Measurements from ENCODE around the gene CSF3.
"Not testable (repeated sequence)": the region's sequence is repeated elsewhere in the genome, so short reads cannot be mapped to it uniquely, and the experiment has no call there.

Gene CSF3

GRCh38 chr17:40004712-40005111 lies 10.5 kb upstream of the CSF3 start:
- Histone ChIP-seq H3K36me3 (ENCODE audit: low read length) (no peaks in the 10 kb centered on the region), H3K79me2 (ENCODE audit: insufficient read depth, low read length) (no peaks in the 10 kb centered on the region), H3K27me3 (ENCODE audit: low read length) (no peaks in the 10 kb centered on the region), H3K4me2 (ENCODE audit: low read depth, low read length, poor library complexity, severe bottlenecking) (no peak overlapping the region), H3F3A (ENCODE audit: insufficient read depth) (no peaks in the 10 kb centered on the region; the same call in 1 of the 2 replicates), H3K27ac (ENCODE audit: low read depth, low read length) (no peak overlapping the region), H4K20me1 (ENCODE audit: low read depth, low read length) (no peaks in the 10 kb centered on the region), H3K9me3 (ENCODE audit: insufficient read depth, low read length) (no peaks in the 10 kb centered on the region), H3K4me3 (ENCODE audit: insufficient read depth, low read length, poor library complexity, severe bottlenecking) (no peak overlapping the region), H3K9me2 (replicated peaks; ENCODE audit: insufficient read depth, low read length) (no peaks in the 10 kb centered on the region), H3K9ac (ENCODE audit: low read length) (no peak overlapping the region), H2AFZ (ENCODE audit: low read depth, low read length, severe bottlenecking) (no peak overlapping the region)
- TF ChIP-seq CTCF (IDR thresholded peaks at IDR 0.05; ENCODE audit: insufficient read depth, low read length, poor library complexity, severe bottlenecking) (no peak), EZH2phosphoT487 (conservative IDR thresholded peaks at IDR 0.05; ENCODE audit: low read length) (no peak)

GRCh38 chr17:40005520-40005919 lies 9.7 kb upstream of the CSF3 start:
- H3K27ac ChIP-seq (ENCODE audit: low read depth, low read length) = no peak overlapping the region
- no peaks in the 10 kb centered on the region for H3K79me2 ChIP-seq (ENCODE audit: insufficient read depth, low read length)
- no peak for TF ChIP-seq EZH2phosphoT487 (conservative IDR thresholded peaks at IDR 0.05; ENCODE audit: low read length)
- TF ChIP-seq CTCF (IDR thresholded peaks at IDR 0.05; ENCODE audit: insufficient read depth, low read length, poor library complexity, severe bottlenecking) = no peak
- H4K20me1 ChIP-seq (ENCODE audit: low read depth, low read length) = no peaks in the 10 kb centered on the region
- H2AFZ ChIP-seq (ENCODE audit: low read depth, low read length, severe bottlenecking) = no peak overlapping the region
- H3K36me3 ChIP-seq (ENCODE audit: low read length) = no peaks in the 10 kb centered on the region
- no peaks in the 10 kb centered on the region for H3F3A ChIP-seq (ENCODE audit: insufficient read depth)
- H3K9me3 ChIP-seq (ENCODE audit: insufficient read depth, low read length) = no peaks in the 10 kb centered on the region
- no peak overlapping the region for H3K4me3 ChIP-seq (ENCODE audit: insufficient read depth, low read length, poor library complexity, severe bottlenecking)
- H3K9ac ChIP-seq (ENCODE audit: low read length) = no peak overlapping the region
- H3K27me3 ChIP-seq (ENCODE audit: low read length) = no peaks in the 10 kb centered on the region
- no peaks in the 10 kb centered on the region for H3K9me2 ChIP-seq (replicated peaks; ENCODE audit: insufficient read depth, low read length)
- H3K4me2 ChIP-seq (ENCODE audit: low read depth, low read length, poor library complexity, severe bottlenecking) = no peak overlapping the region

- H3K27me3 ChIP-seq (ENCODE audit: low read length) = not testable (repeated sequence)
Measured at GRCh38 chr17:40010946-40011500, 4.2 kb upstream of the CSF3 start.

GRCh38 chr17:40012017-40012647 lies 3.1 kb upstream of the CSF3 start:
- not testable (repeated sequence) for H3K27me3 ChIP-seq (ENCODE audit: low read length); H3K79me2 ChIP-seq (ENCODE audit: insufficient read depth, low read length); H3K9me2 ChIP-seq (replicated peaks; ENCODE audit: insufficient read depth, low read length); H3K4me2 ChIP-seq (ENCODE audit: low read depth, low read length, poor library complexity, severe bottlenecking); H3F3A ChIP-seq (ENCODE audit: insufficient read depth); H2AFZ ChIP-seq (ENCODE audit: low read depth, low read length, severe bottlenecking); H3K9ac ChIP-seq (ENCODE audit: low read length); H3K36me3 ChIP-seq (ENCODE audit: low read length); H3K27ac ChIP-seq (ENCODE audit: low read depth, low read length); H3K4me3 ChIP-seq (ENCODE audit: insufficient read depth, low read length, poor library complexity, severe bottlenecking); H4K20me1 ChIP-seq (ENCODE audit: low read depth, low read length); H3K9me3 ChIP-seq (ENCODE audit: insufficient read depth, low read length)

More at GRCh38 chr17:40010946-40011500, 4.2 kb upstream of the CSF3 start:
- not testable (repeated sequence) for H3F3A ChIP-seq (ENCODE audit: insufficient read depth); H3K79me2 ChIP-seq (ENCODE audit: insufficient read depth, low read length); H2AFZ ChIP-seq (ENCODE audit: low read depth, low read length, severe bottlenecking); H3K9me3 ChIP-seq (ENCODE audit: insufficient read depth, low read length); H3K9me2 ChIP-seq (replicated peaks; ENCODE audit: insufficient read depth, low read length); H3K4me3 ChIP-seq (ENCODE audit: insufficient read depth, low read length, poor library complexity, severe bottlenecking); H4K20me1 ChIP-seq (ENCODE audit: low read depth, low read length); H3K9ac ChIP-seq (ENCODE audit: low read length); H3K4me2 ChIP-seq (ENCODE audit: low read depth, low read length, poor library complexity, severe bottlenecking); H3K27ac ChIP-seq (ENCODE audit: low read depth, low read length); H3K36me3 ChIP-seq (ENCODE audit: low read length)

Measured in SU-DHL-6 (cell line).